Mucosa of stomach (tissue), 1 donor: Measurements from ENCODE around the gene MEPCE.
A peak's percentile ranks its signal among the peaks of the same experiment; 100 is the strongest.

Experiments used
- H3K27me3 ChIP-seq: one replicate; pipeline ENCODE4 v1.7.0; 2013; ENCODE audit warnings: mild to moderate bottlenecking, low read length; ENCODE audit not compliant: control insufficient read depth, insufficient read depth
- H3K36me3 ChIP-seq: one replicate; pipeline ENCODE4 v1.7.0; 2013; ENCODE audit warnings: low read length; ENCODE audit not compliant: control insufficient read depth, insufficient read depth
- H3K4me1 ChIP-seq: one replicate; pipeline ENCODE4 v1.7.0; 2013; ENCODE audit warnings: mild to moderate bottlenecking, low read length; ENCODE audit not compliant: control insufficient read depth, insufficient read depth
- H3K4me3 ChIP-seq: one replicate; pipeline ENCODE4 v1.7.0; 2013; ENCODE audit warnings: low read length
- H3K9ac ChIP-seq: one replicate; pipeline ENCODE4 v1.7.0; 2013; ENCODE audit warnings: mild to moderate bottlenecking, low read length, moderate library complexity
- H3K9me3 ChIP-seq: one replicate; pipeline ENCODE4 v1.7.0; 2013; ENCODE audit warnings: mild to moderate bottlenecking, low read length, moderate library complexity; ENCODE audit not compliant: control insufficient read depth
- donor health status: Pancreatic carcinoma.

Gene MEPCE

GRCh38 chr7:100415448-100415847 lies 14.2 kb upstream of the MEPCE start:
- H3K9ac ChIP-seq: no peak overlapping the region
- H3K36me3 ChIP-seq: no peaks in the 10 kb centered on the region
- no peaks in the 10 kb centered on the region for H3K4me1 ChIP-seq
- no peaks in the 10 kb centered on the region for H3K9me3 ChIP-seq
- H3K4me3 ChIP-seq: no peak overlapping the region
- H3K27me3 ChIP-seq: no peaks in the 10 kb centered on the region

- no peak overlapping the region for H3K9ac ChIP-seq
- H3K27me3 ChIP-seq: no peaks in the 10 kb centered on the region
- no peak overlapping the region for H3K4me3 ChIP-seq
- H3K9me3 ChIP-seq: no peaks in the 10 kb centered on the region
- H3K36me3 ChIP-seq: no peaks in the 10 kb centered on the region
- H3K4me1 ChIP-seq: no peaks in the 10 kb centered on the region
Measured at GRCh38 chr7:100418930-100419659, 10.5 kb upstream of the MEPCE start.

- Histone ChIP-seq H3K9me3 (no peaks in the 10 kb centered on the region), H3K4me3 (no peak overlapping the region), H3K4me1 (no peaks in the 10 kb centered on the region), H3K36me3 (no peaks in the 10 kb centered on the region), H3K9ac (no peak overlapping the region), H3K27me3 (no peaks in the 10 kb centered on the region)
Measured at GRCh38 chr7:100419660-100420226, 9.9 kb upstream of the MEPCE start.

- H3K27me3 ChIP-seq: no peaks in the 10 kb centered on the region
- H3K4me3 ChIP-seq: no peak overlapping the region
- peaks cover 6% of the 10 kb centered on the region for H3K4me1 ChIP-seq
- H3K36me3 ChIP-seq: no peaks in the 10 kb centered on the region
- no peaks in the 10 kb centered on the region for H3K9me3 ChIP-seq
- no peak overlapping the region for H3K9ac ChIP-seq
Measured at GRCh38 chr7:100423315-100423714, 6.3 kb upstream of the MEPCE start.

- Histone ChIP-seq H3K27me3 (no peaks in the 10 kb centered on the region), H3K9ac (no peak overlapping the region), H3K4me3 (no peak overlapping the region), H3K4me1 (peaks cover 6% of the 10 kb centered on the region), H3K36me3 (no peaks in the 10 kb centered on the region), H3K9me3 (no peaks in the 10 kb centered on the region)
Measured at GRCh38 chr7:100425347-100425746, 4.3 kb upstream of the MEPCE start.

- H3K4me1 ChIP-seq: peaks cover 17% of the 10 kb centered on the region
Measured at GRCh38 chr7:100426516-100426915, 3.1 kb upstream of the MEPCE start.

GRCh38 chr7:100427762-100428198 lies 1.9 kb upstream of the MEPCE start:
- Histone ChIP-seq H3K4me1 (peaks cover 21% of the 10 kb centered on the region), H3K9me3 (no peaks in the 10 kb centered on the region), H3K36me3 (no peaks in the 10 kb centered on the region), H3K27me3 (no peaks in the 10 kb centered on the region), H3K4me3 (no peak overlapping the region), H3K9ac (no peak overlapping the region)

More at GRCh38 chr7:100426516-100426915, 3.1 kb upstream of the MEPCE start:
- H3K9me3 ChIP-seq: no peaks in the 10 kb centered on the region
- no peak overlapping the region for H3K9ac ChIP-seq
- no peak overlapping the region for H3K4me3 ChIP-seq
- no peaks in the 10 kb centered on the region for H3K27me3 ChIP-seq
- no peaks in the 10 kb centered on the region for H3K36me3 ChIP-seq

- peak within 1 kb of the TSS; percentile 92 for H3K9ac ChIP-seq
- H3K9me3 ChIP-seq: no peaks in the 10 kb centered on the region
- peaks cover 3% of the 10 kb centered on the region for H3K36me3 ChIP-seq
- H3K4me1 ChIP-seq: peaks cover 21% of the 10 kb centered on the region
- peak within 1 kb of the TSS; percentile 64 for H3K4me3 ChIP-seq
- H3K27me3 ChIP-seq: no peaks in the 10 kb centered on the region
Measured at GRCh38 chr7:100428199-100428966, 1.2 kb upstream of the MEPCE start, which contains the start of gene ZCWPW1. Gene ZCWPW1, minus strand, starts transcription at chr7:100428703. Its CDS starts 8,054 bp downstream, at chr7:100420649.

- no peaks in the 10 kb centered on the region for H3K27me3 ChIP-seq
- H3K4me1 ChIP-seq: peaks cover 21% of the 10 kb centered on the region
- peak overlapping the region; percentile 64 for H3K4me3 ChIP-seq
- peak overlapping the region; percentile 92 for H3K9ac ChIP-seq
- no peaks in the 10 kb centered on the region for H3K9me3 ChIP-seq
- peaks cover 6% of the 10 kb centered on the region for H3K36me3 ChIP-seq
Measured at GRCh38 chr7:100428967-100429636, 529 bp upstream of the MEPCE start.

- Histone ChIP-seq H3K9ac (peak overlapping the region; percentile 92), H3K4me3 (peak overlapping the region; percentile 64), H3K27me3 (no peaks in the 10 kb centered on the region), H3K36me3 (peaks cover 6% of the 10 kb centered on the region), H3K4me1 (peaks cover 34% of the 10 kb centered on the region), H3K9me3 (no peaks in the 10 kb centered on the region)
Measured at GRCh38 chr7:100430493-100431285, 1.1 kb downstream of the MEPCE start.

- H3K36me3 ChIP-seq: peaks cover 6% of the 10 kb centered on the region
- H3K9ac ChIP-seq: peak overlapping the region; percentile 92
- H3K9me3 ChIP-seq: no peaks in the 10 kb centered on the region
- H3K4me1 ChIP-seq: peaks cover 34% of the 10 kb centered on the region
- no peaks in the 10 kb centered on the region for H3K27me3 ChIP-seq
- H3K4me3 ChIP-seq: no peak overlapping the region
Measured at GRCh38 chr7:100431286-100431735, 1.7 kb downstream of the MEPCE start.
